Nucleus accumbens (tissue), 56 donors: ENCODE data around the gene CXCL1.

Source experiments
- DNase-seq, 56 donors: peaks; one replicate each; lab custom pipeline; 2025; lab: John Stamatoyannopoulos, UW

CXCL1 gene

DNA sequence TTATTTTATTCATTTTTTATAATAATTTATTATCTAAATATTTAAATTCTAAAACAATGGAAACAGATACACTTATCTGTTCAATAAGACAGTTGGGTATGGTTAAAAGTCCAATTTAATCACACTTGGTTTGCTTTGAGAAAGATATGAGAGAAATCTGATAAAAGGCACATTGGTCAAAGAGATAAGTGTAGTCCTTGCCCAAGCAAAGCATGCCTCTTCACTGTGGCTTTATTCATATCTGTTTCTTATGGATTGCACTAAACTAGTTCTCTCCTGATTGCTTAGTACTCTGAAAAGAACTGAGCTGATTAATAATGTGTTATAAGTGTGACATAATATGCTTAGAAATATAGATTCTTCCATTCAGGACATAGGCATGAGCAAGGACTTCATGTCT lies 39.8 kb downstream of the CXCL1 start:
- no peak for DNase-seq

DNA sequence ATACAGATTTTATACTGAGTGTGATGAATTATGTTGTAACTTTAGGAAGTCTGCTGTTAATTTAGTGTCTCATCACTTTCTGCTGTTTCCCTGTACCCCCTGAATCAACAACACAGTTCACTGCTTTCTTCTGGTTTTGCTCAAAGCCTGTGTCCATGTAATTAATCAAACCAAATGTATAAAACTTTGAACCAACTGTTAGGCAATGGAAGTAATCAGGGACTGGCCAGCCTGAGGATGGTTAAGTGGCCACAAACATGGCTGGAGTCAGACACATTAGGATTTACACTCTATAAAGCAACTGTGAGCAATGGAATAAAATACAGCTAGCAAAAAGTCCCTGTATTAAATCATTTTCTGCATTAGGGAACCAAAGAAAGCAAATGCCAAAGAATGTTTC lies 42.6 kb downstream of the CXCL1 start:
- no peak for DNase-seq

DNA sequence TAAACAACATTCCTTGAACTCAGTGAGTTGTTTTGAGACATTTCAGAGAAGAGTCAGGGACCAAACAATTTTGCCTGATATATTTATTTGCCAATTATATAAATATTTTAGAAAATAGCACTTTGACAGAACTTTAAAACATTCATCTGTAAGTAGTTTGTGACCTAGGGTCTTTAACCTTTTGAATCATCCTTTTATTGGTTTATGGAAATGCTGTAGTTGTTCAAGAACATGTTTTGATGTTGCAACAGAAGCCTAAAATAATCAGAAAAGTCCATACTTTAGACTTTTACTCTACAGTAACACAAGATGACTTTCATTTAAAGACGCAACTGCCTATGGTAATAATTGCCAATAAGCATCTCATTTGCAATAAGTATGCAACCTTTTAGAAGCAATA lies 43.0 kb downstream of the CXCL1 start:
- no peak for DNase-seq

DNA sequence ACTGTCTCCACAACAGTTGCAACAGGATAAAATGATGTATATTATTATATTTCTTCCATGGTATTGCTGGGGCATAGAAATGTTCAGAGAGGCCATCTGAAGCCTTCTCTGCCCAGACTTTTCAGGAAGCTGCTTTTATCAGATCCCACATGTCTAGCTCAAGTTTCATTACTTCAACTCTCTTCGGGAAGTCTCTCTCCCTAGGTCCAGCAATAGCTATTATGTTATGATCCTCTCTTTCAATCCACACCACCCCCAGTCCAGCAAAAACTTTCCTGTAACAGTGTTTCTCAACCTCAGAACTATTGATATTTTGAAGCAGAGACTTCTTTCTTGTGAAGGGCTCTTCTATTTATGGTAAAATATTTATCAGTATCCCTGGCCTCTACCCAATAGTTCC lies 44.9 kb downstream of the CXCL1 start:
- DNase-seq, result no peak

DNA sequence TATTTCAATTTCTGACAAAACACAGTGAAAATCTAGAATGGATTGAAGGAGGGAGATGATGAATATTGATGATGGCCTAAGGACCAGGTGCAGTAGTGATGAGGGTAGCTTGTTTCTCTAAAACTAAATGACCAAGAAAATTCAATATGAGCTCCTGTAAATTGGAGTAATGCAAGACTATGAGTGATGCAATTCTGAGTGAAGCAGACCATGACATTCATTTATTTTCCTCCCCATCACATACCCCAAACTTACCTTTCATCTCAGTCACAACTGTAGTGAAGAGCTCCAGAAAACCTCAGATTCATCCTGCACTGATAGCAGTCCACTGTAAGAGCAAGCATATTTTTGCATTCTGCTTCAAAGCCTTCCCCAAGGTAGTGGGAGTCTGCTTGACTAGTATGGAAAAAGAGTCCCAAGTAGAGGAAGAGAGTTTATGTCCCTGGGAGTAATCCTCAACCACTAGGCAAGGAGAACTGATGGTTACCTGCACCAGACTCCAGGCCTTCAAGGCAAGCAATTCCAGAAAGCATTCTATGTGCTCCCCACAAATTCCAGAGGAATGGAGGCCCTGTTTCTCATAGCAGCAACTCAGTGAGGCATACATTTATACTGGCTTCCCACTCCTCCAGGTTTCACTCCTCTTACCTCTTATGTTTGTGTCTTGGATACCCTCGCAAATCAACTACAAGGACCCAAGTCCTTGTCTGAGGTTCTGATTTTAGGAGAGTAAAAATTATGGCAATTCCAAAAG lies 47.2 kb downstream of the CXCL1 start:
- no peak for DNase-seq

DNA sequence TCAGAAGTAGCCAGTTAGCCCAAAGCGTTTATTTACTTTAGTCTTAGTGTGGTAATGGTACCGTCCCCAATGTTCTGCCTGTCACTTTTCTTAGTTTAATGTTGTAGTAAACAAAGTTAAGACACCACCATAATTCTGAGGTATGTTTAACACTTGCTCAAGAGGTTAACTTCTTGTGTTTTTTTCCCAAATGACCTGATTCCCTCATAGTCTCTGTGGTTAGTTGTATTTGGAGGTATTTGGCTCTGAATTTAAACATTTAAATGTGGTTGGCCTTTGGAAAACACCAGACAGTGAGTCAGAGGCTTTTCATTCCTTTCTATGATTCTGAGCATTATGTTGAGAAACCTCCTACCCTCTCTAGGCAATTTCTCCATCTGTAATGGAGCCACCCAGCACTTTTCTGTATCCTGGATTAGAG lies 47.9 kb downstream of the CXCL1 start:
- DNase-seq, result no peak

DNA sequence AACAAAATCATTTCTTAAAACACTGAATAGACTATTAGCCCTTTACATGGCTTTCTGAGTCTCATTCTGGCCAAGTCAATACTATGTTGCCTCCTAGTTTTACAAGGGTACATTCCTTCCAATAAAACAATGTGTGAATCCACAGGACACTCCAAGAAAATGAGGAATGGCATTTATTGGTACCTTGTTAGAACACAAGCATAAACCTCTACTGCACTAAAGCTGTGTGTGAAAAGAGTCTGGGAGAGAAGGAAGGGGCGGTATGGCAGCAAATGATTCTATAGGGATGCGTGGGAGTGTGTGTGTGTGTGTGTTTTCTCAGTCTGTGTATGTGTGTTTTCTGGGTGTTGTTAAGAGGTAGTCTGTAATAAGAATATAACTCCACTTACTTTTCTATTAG lies 48.9 kb downstream of the CXCL1 start:
- DNase-seq, result no peak

DNA sequence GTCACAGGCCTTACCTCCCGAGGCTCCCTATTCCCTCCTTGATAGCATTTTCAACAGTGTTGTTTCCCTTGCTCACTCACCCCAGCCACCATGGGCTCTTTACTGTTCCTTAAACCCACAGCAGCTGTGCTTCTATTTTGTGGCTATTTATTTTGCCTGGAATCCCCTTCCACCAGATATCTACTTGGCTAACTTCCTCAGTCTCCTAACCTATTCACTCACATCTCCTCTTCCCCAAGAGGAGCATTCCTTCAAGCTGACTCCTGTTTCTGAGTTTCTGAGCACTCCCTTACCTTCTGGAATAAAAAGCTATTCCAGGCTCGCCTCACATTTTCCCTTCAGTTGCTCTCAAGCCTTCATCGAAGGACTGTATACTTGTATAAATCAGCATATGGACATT lies 50.5 kb downstream of the CXCL1 start:
- DNase-seq, result no peak
